ENCODE data around the gene EIF5AL1. TPM values are rescaled to one million over a fixed set of nuclear protein-coding genes. Genes with fewer than 3 reads are reported as not detected.
"Not testable (repeated sequence)": the region's sequence is repeated elsewhere in the genome, so short reads cannot be mapped to it uniquely, and the experiment has no call there.

The EIF5AL1 gene
- total RNA-seq, 1 donor from 2014 or later, result 0.05 TPM

- ATAC-seq (no peak), DNase-seq (ENCODE audit: missing footprints) (no peak)
- intact Hi-C loops (cut with DNase I), result no loop called here
Measured at GRCh38 chr10:79505829-79506228, 6.5 kb upstream of the EIF5AL1 start.

GRCh38 chr10:79507440-79508167, 4.7 kb upstream of the EIF5AL1 start:
- no peak for ATAC-seq
- no peak for DNase-seq (ENCODE audit: missing footprints)
- intact Hi-C loops (cut with DNase I), result no loop called here

- DNase-seq (ENCODE audit: missing footprints); intact Hi-C loops (cut with DNase I); ATAC-seq: not testable (repeated sequence)
Measured at GRCh38 chr10:79508245-79508644, 4.1 kb upstream of the EIF5AL1 start.

GRCh38 chr10:79509306-79509933, 2.9 kb upstream of the EIF5AL1 start:
- ATAC-seq, result peak; percentile 70
- DNase-seq (ENCODE audit: missing footprints); intact Hi-C loops (cut with DNase I): not testable (repeated sequence)

GRCh38 chr10:79509934-79510508, 2.3 kb upstream of the EIF5AL1 start:
- DNase-seq (ENCODE audit: missing footprints); intact Hi-C loops (cut with DNase I): not testable (repeated sequence)
- ATAC-seq, result peak; percentile 50

- DNase-seq (ENCODE audit: missing footprints); ATAC-seq; intact Hi-C loops (cut with DNase I): not testable (repeated sequence)
Measured at GRCh38 chr10:79516532-79517205, 4.3 kb downstream of the EIF5AL1 start.

- ATAC-seq; DNase-seq (ENCODE audit: missing footprints); intact Hi-C loops (cut with DNase I): not testable (repeated sequence)
Measured at GRCh38 chr10:79517567-79517966, 5.2 kb downstream of the EIF5AL1 start.

- ATAC-seq; DNase-seq (ENCODE audit: missing footprints); intact Hi-C loops (cut with DNase I): not testable (repeated sequence)
Measured at GRCh38 chr10:79521751-79522150, 9.4 kb downstream of the EIF5AL1 start.

- intact Hi-C loops (cut with DNase I); DNase-seq (ENCODE audit: missing footprints); ATAC-seq: not testable (repeated sequence)
Measured at GRCh38 chr10:79522464-79522863, 10.1 kb downstream of the EIF5AL1 start.

GRCh38 chr10:79523157-79523853, 11.0 kb downstream of the EIF5AL1 start:
- ATAC-seq; DNase-seq (ENCODE audit: missing footprints); intact Hi-C loops (cut with DNase I): not testable (repeated sequence)

GRCh38 chr10:79525049-79525710, 12.8 kb downstream of the EIF5AL1 start:
- DNase-seq (ENCODE audit: missing footprints); ATAC-seq; intact Hi-C loops (cut with DNase I): not testable (repeated sequence)

- intact Hi-C loops (cut with DNase I); DNase-seq (ENCODE audit: missing footprints); ATAC-seq: not testable (repeated sequence)
Measured at GRCh38 chr10:79528261-79528660, 15.9 kb downstream of the EIF5AL1 start.

- intact Hi-C loops (cut with DNase I); DNase-seq (ENCODE audit: missing footprints): not testable (repeated sequence)
- peak; percentile 50 for ATAC-seq
Measured at GRCh38 chr10:79533142-79533902, 21.0 kb downstream of the EIF5AL1 start.

- intact Hi-C loops (cut with DNase I); ATAC-seq; DNase-seq (ENCODE audit: missing footprints): not testable (repeated sequence)
Measured at GRCh38 chr10:79533903-79534175, 21.5 kb downstream of the EIF5AL1 start.

GRCh38 chr10:79538311-79538710, 26.0 kb downstream of the EIF5AL1 start:
- intact Hi-C loops (cut with DNase I); ATAC-seq; DNase-seq (ENCODE audit: missing footprints): not testable (repeated sequence)

- ATAC-seq; intact Hi-C loops (cut with DNase I); DNase-seq (ENCODE audit: missing footprints): not testable (repeated sequence)
Measured at GRCh38 chr10:79540930-79541329, 28.6 kb downstream of the EIF5AL1 start.

- peak; percentile 37 for ATAC-seq
- intact Hi-C loops (cut with DNase I), result no loop called here
- DNase-seq (ENCODE audit: missing footprints), result no peak
Measured at GRCh38 chr10:79542626-79543025, 30.3 kb downstream of the EIF5AL1 start.
